GM12872 (cell line): Measurements from ENCODE around the gene CEBPZ.

Source experiments
- CTCF ChIP-seq: IDR thresholded peaks from 3 replicates; pipeline ENCODE4 v1.5.1; 2011; ENCODE audit warnings: low read depth, mild to moderate bottlenecking, low read length, moderate library complexity; ENCODE audit not compliant: insufficient read depth

Gene CEBPZ

GRCh38 chr2:37156857-37157714, 74.3 kb downstream of the CEBPZ start, which contains the start of gene EIF2AK2:
Gene EIF2AK2, minus strand, starts transcription at chr2:37156980. Its CDS starts 9,174 bp downstream, at chr2:37147806.
- TF ChIP-seq CTCF, result no peak

GRCh38 chr2:37156071-37156856, 75.1 kb downstream of the CEBPZ start:
- TF ChIP-seq CTCF, result no peak

GRCh38 chr2:37154785-37155184, 76.6 kb downstream of the CEBPZ start:
- no peak for TF ChIP-seq CTCF

GRCh38 chr2:37153224-37153623, 78.2 kb downstream of the CEBPZ start:
- no peak for TF ChIP-seq CTCF
